HG03060 (cell line): ENCODE measurements around the gene PACRGL.

Experiments
- ATAC-seq: cut with Tn5 transposase; IDR thresholded peaks from one replicate; pipeline ENCODE4 v1.9.1; 2021; ENCODE audit warnings: low read depth, moderate number of reproducible peaks; ENCODE audit not compliant: unreplicated experiment

PACRGL gene

DNA sequence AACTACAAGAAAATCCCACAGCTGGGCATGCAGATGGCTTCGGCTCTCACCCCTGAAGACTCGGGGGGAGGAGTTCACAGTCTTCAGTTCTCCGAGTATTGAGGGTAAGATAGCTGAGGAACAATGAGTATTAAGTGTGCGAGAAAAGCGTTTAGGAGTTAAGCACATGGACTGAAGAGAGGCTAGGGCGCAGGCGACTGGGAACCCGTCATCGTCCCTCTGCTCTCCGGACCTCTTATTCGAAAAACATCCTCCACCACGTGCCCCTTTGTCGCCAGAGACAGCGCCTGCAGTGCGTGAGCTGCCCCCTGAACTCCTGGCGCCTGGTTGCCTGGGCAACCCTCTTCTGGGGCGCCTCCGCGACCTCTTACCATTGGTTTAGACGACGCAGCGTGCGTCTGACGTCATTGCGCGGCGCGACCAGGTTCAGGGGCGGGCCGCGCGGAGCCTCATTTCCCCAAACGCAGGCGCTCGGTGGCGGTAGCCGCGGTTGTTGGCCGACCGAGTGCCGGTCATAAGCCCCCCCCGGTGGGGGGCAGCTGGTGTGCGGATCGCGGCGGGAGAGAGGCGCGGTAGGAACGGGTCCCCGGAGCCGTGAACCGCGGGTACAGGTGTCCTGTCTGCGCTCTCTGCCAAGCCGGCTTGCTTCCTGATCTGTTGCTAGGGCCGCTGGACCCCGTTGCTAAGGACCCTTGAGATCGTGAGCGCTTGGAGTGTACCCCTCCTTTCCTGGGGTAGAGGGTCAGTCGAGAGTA is at the start of gene PACRGL:
PACRGL (plus strand) TSS at position 452 of the 755 bp plus-strand sequence. CDS start 4,024 bp downstream, outside the sequence.
- peak; percentile 98 for ATAC-seq

DNA sequence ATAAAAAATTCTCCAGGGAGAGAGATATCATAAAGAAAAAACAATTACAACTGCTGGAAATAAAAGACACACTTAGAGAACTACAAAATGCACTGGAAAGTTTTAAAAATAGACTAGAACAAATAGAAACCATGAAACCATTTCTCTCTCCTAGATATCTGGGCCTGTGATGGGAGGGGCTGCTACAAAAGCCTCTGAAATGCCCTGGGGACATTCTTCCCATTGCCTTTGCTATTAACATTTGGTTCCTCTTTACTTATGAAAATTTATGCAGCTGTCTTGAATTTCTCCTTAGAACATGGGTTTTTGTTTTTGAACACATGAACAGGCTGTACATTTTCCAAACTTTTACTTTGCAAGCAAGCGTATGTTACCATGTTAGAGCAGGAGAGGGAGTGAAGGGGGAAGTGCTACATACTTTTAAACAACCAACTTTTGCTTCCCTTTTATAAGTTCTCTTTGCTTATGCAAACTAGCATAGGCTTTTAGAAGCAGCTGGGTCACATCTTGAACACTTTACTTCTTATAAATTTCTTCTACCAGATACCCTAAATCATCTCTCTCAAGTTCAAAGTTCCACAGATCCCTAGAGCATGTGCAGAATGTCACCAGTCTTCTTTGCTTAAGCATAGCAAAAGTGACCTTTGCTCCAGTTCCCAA is 47.9 kb upstream of the PACRGL start:
- ATAC-seq: no peak

DNA sequence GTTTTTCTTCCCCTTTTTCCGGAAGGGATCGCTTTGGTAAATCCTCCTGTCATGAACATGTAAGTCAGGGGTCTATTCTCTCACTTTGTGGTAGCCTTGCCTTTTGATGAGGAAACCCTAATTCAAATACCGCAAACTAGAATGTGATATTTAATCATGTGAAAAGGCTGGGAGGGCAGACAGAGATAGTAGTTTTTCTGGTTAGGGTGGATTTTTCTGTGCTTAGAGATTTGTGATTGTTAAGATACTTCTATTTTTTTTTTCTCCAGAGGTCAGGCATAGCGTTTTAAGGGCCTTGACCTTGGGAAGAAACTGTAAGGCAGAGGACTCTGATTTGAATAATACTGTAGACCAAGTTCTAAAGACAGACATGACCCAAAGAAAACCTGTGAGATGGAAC is 41.8 kb upstream of the PACRGL start:
- ATAC-seq: no peak

DNA sequence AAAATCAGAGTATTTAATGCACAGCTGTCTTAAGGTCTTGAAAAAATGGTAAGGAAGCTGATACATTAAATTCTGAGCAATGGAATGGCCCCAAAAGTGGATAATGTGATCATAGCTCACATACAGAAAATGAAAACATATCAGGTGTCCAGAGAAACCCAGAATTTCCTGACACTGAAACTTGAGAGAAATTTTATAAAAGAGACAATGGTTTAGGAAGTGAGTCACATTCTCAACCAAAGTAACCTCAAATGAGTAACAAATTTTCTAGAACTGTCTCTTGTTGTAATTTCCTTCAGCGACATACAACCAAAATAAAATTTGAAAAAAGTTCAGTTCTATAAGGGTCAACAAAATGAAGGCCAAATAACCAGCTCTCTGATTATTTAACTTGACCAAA is 37.4 kb upstream of the PACRGL start:
- ATAC-seq: no peak

DNA sequence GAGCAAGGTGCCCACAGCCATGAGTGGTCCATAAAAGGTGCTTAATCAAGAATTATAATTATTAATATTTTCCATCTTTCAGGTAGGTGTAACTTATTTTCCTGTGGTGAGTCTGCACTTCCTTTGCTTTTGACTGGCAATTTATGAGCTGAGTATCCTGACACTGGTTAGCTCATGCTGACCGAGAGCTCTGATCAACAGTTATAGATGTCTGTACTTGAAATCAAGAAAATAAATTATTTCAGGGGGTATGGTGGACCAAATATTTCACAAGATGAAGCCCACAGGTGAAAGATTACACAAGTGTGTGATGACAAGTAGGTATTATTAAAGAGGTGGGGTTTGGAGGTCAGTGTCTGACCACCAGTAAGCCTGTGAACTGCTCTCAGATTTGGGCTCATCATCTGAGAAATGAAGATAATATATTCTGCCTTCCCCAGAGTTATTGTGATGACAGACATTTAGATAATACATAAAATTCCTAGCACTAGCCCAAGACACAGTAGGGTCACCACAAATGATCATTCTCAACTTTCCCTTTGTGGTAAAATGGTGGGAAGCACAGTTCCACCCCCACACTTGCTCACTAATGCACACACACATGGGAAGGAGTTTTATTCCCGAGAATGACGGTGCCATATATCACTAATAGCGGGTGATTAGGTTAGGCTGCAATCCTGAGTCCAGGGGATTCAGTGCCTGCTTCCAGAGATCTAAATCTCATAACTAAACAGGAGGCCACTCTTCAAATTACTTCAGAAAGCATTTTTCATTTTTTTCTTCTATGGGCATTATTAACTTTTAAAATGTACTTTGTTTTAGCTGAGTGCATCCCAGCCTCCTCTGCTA is 34.0 kb upstream of the PACRGL start:
- no peak for ATAC-seq

DNA sequence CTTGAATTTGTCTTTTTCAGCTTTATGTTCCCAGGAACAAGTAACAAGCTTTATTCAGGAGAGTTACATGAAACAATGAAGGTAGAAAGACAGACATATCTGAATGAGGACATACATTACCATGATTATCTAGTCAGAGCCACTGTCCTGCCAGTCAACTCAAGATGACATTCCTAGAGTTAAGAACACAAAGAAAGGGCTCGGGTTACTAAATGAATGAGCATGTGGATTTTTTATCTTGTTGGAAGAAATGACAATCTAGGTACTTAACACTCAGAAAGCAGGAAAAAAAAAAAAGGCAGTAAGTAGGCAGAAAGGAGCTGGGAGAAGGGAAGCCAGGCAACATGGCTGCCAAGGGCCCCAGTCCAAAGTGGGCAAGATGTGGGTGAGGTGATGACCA is 28.0 kb upstream of the PACRGL start:
- no peak for ATAC-seq

DNA sequence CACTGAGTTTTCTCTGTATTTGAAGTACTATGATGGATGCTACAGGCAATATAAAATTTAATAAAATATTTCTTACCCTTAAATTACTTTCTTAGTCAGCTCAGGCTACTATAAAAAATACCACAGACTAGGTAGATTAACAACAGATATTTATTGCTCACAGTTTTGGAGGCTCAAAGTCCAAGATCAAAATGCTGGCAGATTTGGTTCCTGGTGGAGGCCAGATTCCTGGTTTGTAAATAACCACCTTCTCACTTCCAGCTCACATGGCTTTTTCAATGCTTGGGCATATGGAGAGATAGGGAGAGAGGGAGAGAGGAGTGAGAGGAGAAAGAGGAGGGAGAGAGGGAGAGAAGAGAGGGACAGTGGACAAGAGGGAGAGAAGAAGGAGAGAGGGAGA is 24.5 kb upstream of the PACRGL start:
- ATAC-seq: no peak

DNA sequence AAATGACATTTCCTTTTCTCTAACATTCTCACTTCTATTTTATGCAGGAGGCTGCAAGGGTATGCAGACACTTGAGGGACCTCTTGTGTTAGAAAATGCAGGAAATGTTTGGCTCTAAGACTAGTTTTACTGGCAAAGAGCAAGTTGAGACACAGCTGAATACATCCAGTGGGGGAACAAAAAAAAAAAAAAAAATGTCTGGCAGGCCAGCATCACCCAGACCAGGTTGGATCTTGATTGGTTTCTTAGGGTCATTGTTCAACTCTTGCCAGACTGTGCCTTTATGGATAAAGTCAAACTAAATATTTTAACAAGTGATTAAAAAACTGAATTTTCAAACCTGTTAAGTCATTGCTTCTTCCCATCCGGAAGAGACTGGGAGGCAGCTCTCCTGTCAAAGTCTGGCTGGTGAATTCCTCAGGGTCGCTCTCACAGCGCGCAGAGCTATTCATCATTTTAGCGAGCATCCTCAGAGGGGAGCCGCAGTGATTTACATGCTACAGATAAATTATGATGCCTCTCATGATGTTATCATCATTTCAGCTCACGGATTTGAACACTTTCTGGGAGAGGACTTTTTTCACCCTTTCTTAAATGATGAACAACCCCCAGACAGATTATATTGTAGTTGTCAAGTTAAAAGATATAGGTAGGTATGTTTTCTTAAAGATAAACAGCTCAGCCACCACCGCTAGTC is 23.6 kb upstream of the PACRGL start:
- ATAC-seq: no peak

DNA sequence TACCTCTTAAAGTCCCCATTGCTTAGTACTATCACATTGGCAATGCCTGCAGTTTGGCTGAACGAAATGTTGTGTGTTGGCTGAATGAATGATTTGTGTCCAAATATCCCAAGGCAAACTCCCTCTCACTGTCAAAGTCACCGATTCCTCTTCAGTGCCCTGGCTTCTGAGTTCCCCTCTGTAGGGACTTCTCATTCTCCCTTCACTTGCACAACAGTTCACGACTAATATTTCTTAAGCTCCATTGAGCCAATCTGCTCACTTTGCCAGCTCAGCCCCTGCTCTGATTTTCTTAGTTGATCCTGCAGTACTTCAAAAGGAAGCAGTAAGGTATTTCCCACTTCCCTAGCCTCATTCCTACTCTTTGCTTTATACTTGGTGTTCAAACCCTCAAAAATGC is 21.9 kb upstream of the PACRGL start:
- ATAC-seq: no peak

DNA sequence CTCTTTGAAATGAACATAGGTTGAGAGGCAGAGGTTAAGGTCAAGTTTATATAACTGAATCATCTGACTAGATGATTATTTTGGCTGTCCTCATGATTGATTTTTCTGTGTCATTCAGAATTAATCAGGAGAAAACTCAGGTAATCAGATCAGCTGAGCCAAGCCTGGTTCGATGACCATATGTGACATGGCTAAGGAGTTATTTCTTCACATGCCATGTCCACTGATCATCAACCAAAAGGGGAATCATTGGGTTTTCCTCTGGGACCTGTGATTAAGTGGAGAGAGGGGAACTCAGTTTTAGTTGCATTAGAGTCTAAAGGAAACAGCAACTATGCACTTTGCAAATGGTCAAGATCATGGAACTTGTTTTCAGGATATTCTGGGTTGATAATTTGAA is 20.3 kb upstream of the PACRGL start:
- ATAC-seq: no peak

DNA sequence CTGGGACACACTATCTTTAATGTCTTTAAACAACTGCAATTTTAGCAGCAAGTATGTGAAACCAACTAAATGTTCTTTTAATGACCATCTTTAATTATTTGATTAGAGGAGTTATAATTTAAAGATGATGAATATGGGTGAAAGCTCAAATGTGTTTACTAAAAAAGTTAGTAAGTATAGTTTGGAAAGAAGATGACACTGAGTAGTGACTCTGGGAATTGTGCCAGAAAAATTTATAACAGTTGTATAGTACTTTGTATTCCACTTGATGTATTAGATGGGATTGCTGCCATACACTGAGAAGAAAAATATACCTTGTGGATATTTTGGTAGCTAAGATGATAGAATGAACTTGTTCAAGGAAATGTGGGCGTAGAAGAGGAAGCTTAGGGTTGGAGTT is 19.5 kb upstream of the PACRGL start:
- ATAC-seq: no peak

DNA sequence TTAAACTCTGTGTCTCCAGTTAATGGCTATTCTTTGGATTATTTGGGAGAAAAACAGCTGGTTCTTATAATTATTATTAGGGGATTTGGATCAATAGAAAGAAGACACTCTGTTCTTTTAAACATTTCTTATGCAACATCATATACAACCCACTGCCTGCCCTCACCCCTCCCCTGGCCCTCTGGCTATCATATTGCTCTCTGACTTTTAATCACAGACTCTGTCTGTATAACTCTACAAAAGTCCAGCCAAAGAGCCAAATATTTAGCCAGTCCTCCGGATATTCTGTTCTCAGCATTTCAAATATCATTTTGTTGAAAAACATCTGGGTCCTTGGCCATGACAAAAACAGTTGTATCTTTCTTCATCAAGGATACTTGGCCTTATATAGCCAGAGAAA is 19.0 kb upstream of the PACRGL start:
- no peak for ATAC-seq

DNA sequence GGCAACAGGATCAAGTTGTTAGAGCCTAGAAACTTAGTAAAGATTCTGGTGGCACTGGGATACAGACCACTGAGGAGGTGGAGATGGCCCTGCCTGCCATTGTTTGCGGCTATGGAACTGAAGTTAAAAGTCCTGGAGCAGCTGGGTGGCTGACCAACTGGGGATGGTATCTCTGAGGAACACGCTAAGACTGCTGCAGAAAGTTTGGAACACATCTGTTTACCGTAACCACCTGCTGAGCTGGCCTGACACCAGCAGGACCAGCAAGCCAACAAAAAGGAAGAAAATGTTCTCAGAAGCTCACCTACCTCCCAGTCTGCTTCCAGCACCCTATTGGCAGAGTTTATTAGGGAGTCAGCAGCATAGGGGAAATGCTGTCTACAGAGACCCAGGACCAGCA is 17.4 kb upstream of the PACRGL start:
- ATAC-seq: no peak

DNA sequence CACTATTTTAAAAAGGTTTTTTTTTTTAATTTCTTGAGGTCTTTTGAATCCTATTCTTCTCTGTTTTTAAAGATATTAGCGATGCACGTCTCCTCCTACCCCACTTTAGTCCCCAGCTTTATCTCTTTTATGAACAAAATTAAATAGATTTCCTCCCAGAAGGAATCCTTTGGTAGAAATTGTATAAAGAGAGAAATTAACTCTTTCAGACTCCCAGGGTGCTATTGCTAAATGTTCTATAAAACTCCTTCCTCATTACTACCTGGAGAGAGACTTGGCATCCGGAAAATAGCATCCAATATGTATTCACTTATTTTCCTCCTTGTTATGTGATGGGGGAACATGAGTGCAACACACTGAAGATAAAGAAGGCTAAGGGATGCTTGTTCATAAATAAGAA is 16.5 kb upstream of the PACRGL start:
- ATAC-seq: no peak

DNA sequence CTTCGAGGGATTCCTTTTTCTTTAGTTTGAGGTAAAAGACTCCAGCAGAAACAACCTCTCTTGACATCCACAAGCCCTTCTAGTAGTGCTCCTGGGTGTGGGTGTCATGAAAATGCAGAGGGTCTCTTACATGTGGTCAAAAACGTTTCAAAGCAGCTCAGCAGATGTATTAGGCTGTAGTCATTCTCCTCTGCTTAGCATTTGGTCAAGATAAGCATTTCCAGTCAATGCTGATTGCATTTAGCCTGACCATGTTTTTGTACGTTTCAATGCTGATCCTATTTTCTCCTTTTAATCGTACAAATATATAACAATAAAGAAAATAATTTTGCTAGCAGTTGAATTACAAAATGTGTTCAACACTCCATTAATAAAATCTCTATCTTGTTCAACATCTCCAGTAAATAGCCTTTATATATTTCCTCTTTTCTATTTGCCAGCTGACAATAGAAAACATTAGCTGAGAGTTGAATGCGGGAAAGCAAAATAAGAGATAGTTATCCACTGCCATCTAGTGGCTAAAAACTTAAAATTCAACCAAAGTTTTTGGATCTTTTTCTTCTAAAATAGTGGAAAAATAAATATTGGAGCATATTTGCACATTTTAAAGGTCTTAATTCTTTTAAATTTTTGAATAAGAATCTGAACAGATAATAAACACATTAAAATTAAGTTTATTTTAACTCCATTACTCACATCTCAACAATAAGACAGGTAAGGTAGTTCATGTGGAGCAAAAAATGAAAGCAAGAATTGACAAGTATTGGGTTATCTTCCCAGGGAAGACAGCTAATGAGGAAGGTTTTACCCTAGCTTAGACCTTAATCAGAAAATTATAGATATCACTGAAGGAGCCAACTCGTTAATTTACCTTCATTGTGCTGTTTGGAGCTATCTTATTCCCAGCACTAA is 15.2 kb upstream of the PACRGL start:
- no peak for ATAC-seq

DNA sequence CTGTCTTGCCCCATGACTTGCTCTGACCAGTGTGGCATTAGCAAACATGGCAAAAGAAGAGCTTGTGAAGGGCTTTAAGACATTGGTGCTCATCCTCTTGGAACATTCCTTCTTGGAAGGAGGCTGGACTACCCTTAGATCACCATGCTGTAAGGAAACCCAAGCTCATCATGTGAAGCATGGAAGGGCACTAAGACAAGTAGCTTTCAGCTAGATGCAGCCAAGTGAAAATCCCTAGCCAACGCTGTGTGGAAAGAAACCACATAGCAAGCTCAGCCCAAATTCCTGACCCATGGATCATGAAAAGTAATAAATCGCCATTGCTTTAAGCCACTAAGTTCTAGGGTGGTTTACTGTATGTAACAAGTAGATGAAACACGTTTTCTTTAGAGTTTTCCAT is 12.4 kb upstream of the PACRGL start:
- no peak for ATAC-seq

DNA sequence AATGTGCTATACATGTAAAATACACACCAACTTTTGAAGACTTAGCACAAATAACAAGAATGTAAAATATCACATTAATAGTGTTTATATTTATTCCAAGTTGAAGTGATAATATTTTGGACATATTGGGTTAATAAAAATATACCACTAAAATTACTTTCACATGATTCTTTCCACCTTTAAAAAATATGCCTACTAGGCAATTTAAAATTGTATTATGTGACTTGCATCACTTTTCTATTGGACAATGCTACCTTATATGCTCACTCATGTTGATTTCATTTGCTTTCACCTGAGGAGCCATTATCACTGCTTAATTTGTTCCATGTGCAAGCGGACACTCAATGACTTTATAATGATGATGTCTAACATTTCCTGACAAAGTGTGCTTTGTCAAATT is 3.4 kb upstream of the PACRGL start:
- no peak for ATAC-seq

DNA sequence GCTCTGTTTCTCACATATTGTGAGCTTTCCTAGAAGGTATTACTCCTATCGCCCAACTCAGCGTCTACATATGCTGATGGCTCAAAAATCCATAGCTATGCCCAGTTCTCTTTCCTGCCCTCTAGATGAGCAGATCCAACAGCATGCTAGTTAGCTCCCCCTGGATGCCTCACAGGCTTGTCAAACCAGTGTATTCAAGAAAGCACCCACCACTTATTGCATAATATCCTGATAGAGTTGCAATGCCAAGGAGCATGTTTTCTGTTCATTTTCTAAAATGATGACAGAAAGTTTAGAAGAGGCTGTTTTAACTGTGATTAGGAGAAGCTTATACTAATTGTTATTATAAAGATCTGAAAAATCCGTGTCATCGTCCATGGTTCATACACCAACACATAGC is 1.9 kb upstream of the PACRGL start:
- ATAC-seq: no peak

DNA sequence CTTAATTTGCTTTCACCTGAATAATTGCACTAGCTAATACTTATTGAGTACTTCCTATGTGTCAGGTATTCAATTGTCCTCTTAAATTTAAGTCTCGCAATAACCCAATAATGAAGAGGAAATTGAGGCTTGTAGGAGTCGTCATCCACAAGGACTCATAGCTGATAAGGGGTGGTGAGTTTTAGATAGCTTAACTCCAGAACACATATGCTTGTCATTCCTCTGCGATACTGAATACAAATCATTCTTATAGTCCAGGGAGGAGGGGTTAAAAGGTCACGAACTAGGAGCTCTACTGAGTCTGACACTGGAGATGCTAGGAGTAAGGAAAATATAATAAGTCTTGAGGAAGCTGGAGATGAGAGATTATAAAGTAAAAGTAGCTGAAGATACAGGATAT is 1.4 kb upstream of the PACRGL start:
- ATAC-seq: no peak

DNA sequence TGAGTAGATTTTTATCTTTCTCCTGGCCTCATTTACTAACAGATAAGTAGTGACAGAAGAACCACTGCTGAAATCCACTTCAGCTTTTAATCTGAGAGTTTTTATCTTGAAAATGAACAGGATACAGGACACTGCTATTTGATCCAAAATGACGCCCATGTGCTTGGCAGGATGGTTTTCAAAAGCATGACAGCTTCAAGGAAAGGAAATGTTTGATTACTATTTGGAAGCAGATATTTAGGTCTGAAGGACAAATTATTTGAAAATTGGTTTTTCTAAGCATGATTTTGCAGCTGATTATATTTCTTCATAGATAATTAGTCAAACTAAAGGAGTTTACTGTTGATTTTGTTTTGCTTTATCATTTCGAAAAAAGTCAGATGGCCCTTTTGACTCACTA is 11.1 kb downstream of the PACRGL start:
- no peak for ATAC-seq
